H7 (cell line): ENCODE measurements around the gene TPM2. TPM values are rescaled to one million over a fixed set of nuclear protein-coding genes. Genes with fewer than 3 reads are reported as not detected.

Experiments used
- total RNA-seq: library from RNA; depleted of rRNA; stranded (reverse); fragments of >200 nt; shearing (Covaris generic); gene quantifications from 2 replicates; pipeline ENCODE4 v1.2.3, GENCODE V29; 2014; rRNA removed

TPM2 gene
- total RNA-seq, 1 experiment from 2014 or later = 117 TPM

Other genes starting within 250 kb of the TPM2 start
- gene RUSC2, start 199.8 kb downstream of the TPM2 start, total RNA-seq = 12.3 and 13.7 TPM in 2 replicates
- 6.0 and 11.9 TPM in 2 replicates for gene TESK1, start 84.7 kb downstream of the TPM2 start, total RNA-seq
- 1.9 and 4.6 TPM in 2 replicates for gene CD72, start 71.5 kb downstream of the TPM2 start, total RNA-seq
- 0.69 and 2.3 TPM in 2 replicates for gene SIT1, start 39.0 kb downstream of the TPM2 start, total RNA-seq
- 10,629 and 14,347 TPM in 2 replicates for gene RMRP, start 31.9 kb downstream of the TPM2 start, total RNA-seq
- 4.1 and 9.3 TPM in 2 replicates for gene CCDC107, start 31.6 kb downstream of the TPM2 start, total RNA-seq
- gene ARHGEF39, start 24.7 kb downstream of the TPM2 start, total RNA-seq = 17.4 and 21.4 TPM in 2 replicates
- gene CA9, start 16.0 kb downstream of the TPM2 start, total RNA-seq = 0.78 TPM in 1 of 2 replicates, not detected in the other
- 91.2 and 106 TPM in 2 replicates for gene TLN1, start 42.3 kb upstream of the TPM2 start, total RNA-seq
- 26.0 and 28.6 TPM in 2 replicates for gene CREB3, start 42.7 kb upstream of the TPM2 start, total RNA-seq
- 75.2 and 85.5 TPM in 2 replicates for gene GBA2, start 59.3 kb upstream of the TPM2 start, total RNA-seq
- gene RGP1, start 59.4 kb upstream of the TPM2 start, total RNA-seq = 14.4 and 16.4 TPM in 2 replicates
- gene MSMP, start 64.4 kb upstream of the TPM2 start, total RNA-seq = not detected in 2 replicates
- gene NPR2, start 101.7 kb upstream of the TPM2 start, total RNA-seq = 6.4 and 7.5 TPM in 2 replicates
- gene SPAG8, start 122.3 kb upstream of the TPM2 start, total RNA-seq = 0.15 and 0.55 TPM in 2 replicates
- gene HINT2, start 125.1 kb upstream of the TPM2 start, total RNA-seq = 46.9 and 53.8 TPM in 2 replicates
- not detected in 2 replicates for gene FAM221B, start 138.8 kb upstream of the TPM2 start, total RNA-seq
- gene TMEM8B, start 139.3 kb upstream of the TPM2 start, total RNA-seq = 2.0 and 3.1 TPM in 2 replicates
- gene OR13J1, start 180.5 kb upstream of the TPM2 start, total RNA-seq = not detected in 2 replicates
- 0.21 TPM in 1 of 2 replicates, not detected in the other for gene HRCT1, start 216.3 kb upstream of the TPM2 start, total RNA-seq
- gene SPAAR, start 219.6 kb upstream of the TPM2 start, total RNA-seq = 0.07 TPM in 1 of 2 replicates, not detected in the other